Psoas muscle (tissue), 8 donors: ENCODE results near the gene CLTC. TPM values are rescaled to one million over a fixed set of nuclear protein-coding genes. Genes with fewer than 3 reads are reported as not detected.

Experiments
- ATAC-seq, 4 donors: fragments of 200-7000 bp; cut with Tn5 transposase; one replicate each; pipeline ENCODE4 v1.9.1; 2020; ENCODE audit warnings: moderate library complexity in 3 of 4, mild to moderate bottlenecking in 2 of 4
- DNase-seq, 2 donors: peaks; one replicate each; pipeline ENCODE4 v3.0.0-alpha.2; 2020
- H3K27ac ChIP-seq: fragments of 200-600 bp; one replicate; pipeline ENCODE4 v1.8.0; 2022
- H3K27me3 ChIP-seq, 3 donors: fragments of 200-600 bp in 1 of 3; one replicate each; pipeline versions ENCODE4 v1.6.1 to v1.8.0; 2013 to 2022; ENCODE audit warnings: low read length in 2 of 3, mild to moderate bottlenecking in 2 of 3, moderate library complexity in 1 of 3; ENCODE audit not compliant: insufficient read depth in 3 of 3
- H3K36me3 ChIP-seq, 2 donors: fragments of 200-600 bp in 1 of 2; one replicate each; pipeline versions ENCODE4 v1.6.1 to v1.8.0; 2013 to 2022; ENCODE audit warnings: low read depth in 1 of 2, mild to moderate bottlenecking in 1 of 2, moderate library complexity in 1 of 2; ENCODE audit not compliant: insufficient read depth in 1 of 2
- H3K4me1 ChIP-seq: fragments of 200-600 bp; one replicate; pipeline ENCODE4 v1.8.0; 2022
- H3K4me3 ChIP-seq: fragments of 200-600 bp; one replicate; pipeline ENCODE4 v1.8.0; 2022; ENCODE audit warnings: mild to moderate bottlenecking
- H3K9me3 ChIP-seq: fragments of 200-600 bp; one replicate; pipeline ENCODE4 v1.8.0; 2022
- WGBS, 3 donors: extraction: QIAGEN DNeasy Blood & Tissue Kit; methylation state at CpG; one replicate each; pipeline versions ENCODE4 v1.1.6 to v1.1.7; 2013; 5-methylcytosine and 5-hydroxymethylcytosine counted together
- intact Hi-C, 2 donors: fragments of 100-400 bp; cut with DNase I; formaldehyde crosslinking; loops; one replicate each; pipeline versions ENCODE4 v1.11.0 to v1.14.2; 2022
- polyA plus RNA-seq, 3 donors: library from polyadenylated mRNA; stranded (reverse); fragments of 200-250 nt; gene quantifications; one replicate each; pipeline ENCODE4 v1.2.3, GENCODE V29; 2013
- total RNA-seq, 4 donors: library from RNA; stranded (reverse); fragmentation: NEBNext Ultra II Directional in 2 of 4; extraction: Animal tissue kit (Norgen Biotek cat#: 25700) in 2 of 4; gene quantifications; one replicate each; pipeline versions ENCODE4 v1.2.1 to v1.2.4, GENCODE V29; 2021 to 2023
- TF ChIP-seq, protein P1 (sequence below): fragments of 200-600 bp; IDR thresholded peaks from one replicate; pipeline ENCODE4 v1.8.0; 2022; ENCODE audit warnings: antibody characterized with exemption
- donor health status: healthy with polysubstance abuse.
- donor health status: DM: no; HTN: no; CAD: no; lungs with moderate emphysema.
- donor health status: Bipolar disorder and iron deficiency.
- donor health status: healthy.
- donor health status: DM: yes; HTN: yes; CAD: no.
- donor health status: DM: no; HTN: no; CAD: no.
- donor health status: DM: no; HTN: no; CAD: no.
- donor health status: DM: yes; HTN: yes; CAD: no.

CLTC gene
- total and polyA plus RNA-seq, 7 donors: 61.4 to 156 (median 119) TPM

GRCh38 chr17:59688496-59688895 lies 68.8 kb downstream of the CLTC start:
- DNase-seq: no peak
- no peaks in the 10 kb centered on the region for H3K27me3 ChIP-seq
- no peaks in the 10 kb centered on the region for H3K4me1 ChIP-seq
- peaks cover 10 to 100% of the 10 kb centered on the region in 2 donors for H3K36me3 ChIP-seq
- TF ChIP-seq, protein P1, sequence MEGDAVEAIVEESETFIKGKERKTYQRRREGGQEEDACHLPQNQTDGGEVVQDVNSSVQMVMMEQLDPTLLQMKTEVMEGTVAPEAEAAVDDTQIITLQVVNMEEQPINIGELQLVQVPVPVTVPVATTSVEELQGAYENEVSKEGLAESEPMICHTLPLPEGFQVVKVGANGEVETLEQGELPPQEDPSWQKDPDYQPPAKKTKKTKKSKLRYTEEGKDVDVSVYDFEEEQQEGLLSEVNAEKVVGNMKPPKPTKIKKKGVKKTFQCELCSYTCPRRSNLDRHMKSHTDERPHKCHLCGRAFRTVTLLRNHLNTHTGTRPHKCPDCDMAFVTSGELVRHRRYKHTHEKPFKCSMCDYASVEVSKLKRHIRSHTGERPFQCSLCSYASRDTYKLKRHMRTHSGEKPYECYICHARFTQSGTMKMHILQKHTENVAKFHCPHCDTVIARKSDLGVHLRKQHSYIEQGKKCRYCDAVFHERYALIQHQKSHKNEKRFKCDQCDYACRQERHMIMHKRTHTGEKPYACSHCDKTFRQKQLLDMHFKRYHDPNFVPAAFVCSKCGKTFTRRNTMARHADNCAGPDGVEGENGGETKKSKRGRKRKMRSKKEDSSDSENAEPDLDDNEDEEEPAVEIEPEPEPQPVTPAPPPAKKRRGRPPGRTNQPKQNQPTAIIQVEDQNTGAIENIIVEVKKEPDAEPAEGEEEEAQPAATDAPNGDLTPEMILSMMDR: no peak
- ATAC-seq: no peak
- intact Hi-C loops: loop anchor here in 1 of 2 donors (10.0 kb wide), 1 partner anchor 236 kb away; no protein-coding TSS in a partner anchor
- no peaks in the 10 kb centered on the region for H3K9me3 ChIP-seq
- no peak overlapping the region for H3K27ac ChIP-seq
- 68 to 75% (median 68%) methylated on average over 2 of the region's 2 CpGs for WGBS, 3 donors
- H3K4me3 ChIP-seq: no peak overlapping the region

DNA sequence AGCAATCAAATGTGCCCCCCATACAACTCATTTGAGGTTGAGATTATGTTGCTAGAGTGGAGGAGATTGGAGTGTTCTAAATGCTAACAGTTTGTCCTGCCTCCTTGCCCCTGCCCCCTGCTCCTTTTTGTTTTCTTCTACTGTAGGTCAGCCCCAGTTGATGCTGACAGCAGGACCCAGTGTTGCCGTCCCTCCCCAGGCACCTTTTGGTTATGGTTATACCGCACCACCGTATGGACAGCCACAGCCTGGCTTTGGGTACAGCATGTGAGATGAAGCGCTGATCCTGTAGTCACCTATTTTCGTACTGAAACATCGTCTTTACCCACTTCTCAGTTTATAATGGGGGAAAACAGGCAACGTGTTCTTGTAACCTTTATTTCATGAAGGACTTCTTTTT lies 73.9 kb downstream of the CLTC start:
- no peaks in the 10 kb centered on the region for H3K27me3 ChIP-seq
- no peaks in the 10 kb centered on the region for H3K9me3 ChIP-seq
- H3K4me1 ChIP-seq: no peaks in the 10 kb centered on the region
- TF ChIP-seq, protein P1: no peak
- intact Hi-C loops: loop anchor here (5.0 to 10.0 kb wide), 2 partner anchors 36 to 49 kb away; no protein-coding TSS in a partner anchor
- ATAC-seq: peak in 1 of 4 donors; percentile 17
- no peak for DNase-seq
- peaks cover 14 to 100% of the 10 kb centered on the region in 2 donors for H3K36me3 ChIP-seq
- H3K27ac ChIP-seq: no peak overlapping the region
- H3K4me3 ChIP-seq: no peak overlapping the region
- 85 to 89% (median 86%) methylated on average over 7 of the region's 7 CpGs for WGBS, 3 donors

- Histone ChIP-seq H3K9me3 (no peaks in the 10 kb centered on the region), H3K36me3 (peaks cover 17 to 100% of the 10 kb centered on the region in 2 donors), H3K27ac (no peak overlapping the region), H3K27me3 (no peaks in the 10 kb centered on the region), H3K4me3 (no peak overlapping the region), H3K4me1 (no peaks in the 10 kb centered on the region)
- WGBS, 3 donors: 85 to 89% (median 86%) methylated on average over 2 of the region's 2 CpGs
- TF ChIP-seq, protein P1: no peak
- DNase-seq (no peak), ATAC-seq (no peak)
- intact Hi-C loops: loop anchor here (5.0 to 10.0 kb wide), 2 partner anchors 37 to 50 kb away; no protein-coding TSS in a partner anchor
Observed at GRCh38 chr17:59694344-59694743, 74.6 kb downstream of the CLTC start.

DNA sequence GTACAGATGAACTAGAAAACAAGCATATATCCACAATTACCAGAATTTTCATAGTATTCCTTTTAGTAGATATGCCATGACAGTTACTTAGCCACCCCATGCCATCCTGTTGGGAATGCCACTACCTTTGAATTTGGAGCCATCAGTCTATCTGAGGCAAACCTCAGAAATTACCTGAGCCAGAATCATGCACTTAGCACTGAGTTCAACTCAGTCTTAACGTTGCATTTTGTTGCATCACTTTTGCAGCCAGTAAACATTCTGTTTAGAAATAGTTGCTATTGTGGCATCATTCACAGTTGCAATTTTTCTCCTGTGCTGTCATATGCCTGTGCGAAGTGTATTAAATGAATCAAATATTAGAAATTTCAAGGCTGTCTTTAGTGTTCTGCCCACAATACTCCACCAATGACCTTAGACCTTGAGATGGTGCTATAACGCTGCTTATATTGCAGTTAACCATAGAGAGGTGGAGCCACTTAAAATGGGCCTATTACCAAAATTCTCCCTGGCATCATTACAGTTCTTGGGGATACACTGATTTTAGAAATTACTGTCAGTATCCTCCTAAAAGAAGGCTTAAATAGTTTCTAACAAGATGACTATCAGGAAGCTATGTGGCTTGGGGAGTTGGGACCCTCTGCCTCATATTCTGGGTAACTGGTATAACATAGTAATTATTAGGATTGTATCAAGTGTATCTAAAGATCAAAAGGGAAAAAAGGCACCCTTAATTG lies 76.4 kb downstream of the CLTC start:
- Histone ChIP-seq H3K4me3 (no peak overlapping the region), H3K4me1 (no peaks in the 10 kb centered on the region), H3K36me3 (peaks cover 17 to 99% of the 10 kb centered on the region in 2 donors), H3K27ac (no peak overlapping the region), H3K27me3 (no peaks in the 10 kb centered on the region), H3K9me3 (no peaks in the 10 kb centered on the region)
- TF ChIP-seq, protein P1: no peak
- intact Hi-C loops: loop anchor here in 1 of 2 donors (10.0 kb wide), 1 partner anchor 51 kb away; no protein-coding TSS in a partner anchor
- DNase-seq (no peak), ATAC-seq (peak in 1 of 4 donors; percentile 11)
- WGBS, 3 donors: 67 to 71% (median 68%) methylated on average over 3 of the region's 3 CpGs
